GM18907 (cell line): ENCODE measurements around the gene SELENON.

Source experiments
- ATAC-seq: cut with Tn5 transposase; IDR thresholded peaks from one replicate; pipeline ENCODE4 v1.9.1; 2021; ENCODE audit warnings: mild to moderate bottlenecking, moderate library complexity; ENCODE audit not compliant: unreplicated experiment

Gene SELENON

GRCh38 chr1:25770541-25771220, 29.3 kb upstream of the SELENON start:
- ATAC-seq, result no peak

GRCh38 chr1:25771221-25772114, 28.5 kb upstream of the SELENON start:
- no peak for ATAC-seq

- no peak for ATAC-seq
These were observed 27.8 kb upstream of the SELENON start for GRCh38 chr1:25772164-25772563.

- no peak for ATAC-seq
These were observed 27.2 kb upstream of the SELENON start for GRCh38 chr1:25772692-25773245.

- ATAC-seq, result no peak
These were observed 26.4 kb upstream of the SELENON start for GRCh38 chr1:25773441-25774125.

- ATAC-seq, result no peak
These were observed 25.7 kb upstream of the SELENON start for GRCh38 chr1:25774206-25774803.

GRCh38 chr1:25774921-25775771, 24.8 kb upstream of the SELENON start:
- ATAC-seq, result no peak

GRCh38 chr1:25779388-25779787, 20.6 kb upstream of the SELENON start:
- ATAC-seq, result no peak

- no peak for ATAC-seq
These were observed 20.1 kb upstream of the SELENON start for GRCh38 chr1:25779894-25780293.

- ATAC-seq, result no peak
These were observed 19.5 kb upstream of the SELENON start for GRCh38 chr1:25780318-25781129.

GRCh38 chr1:25781130-25781433, 18.9 kb upstream of the SELENON start:
- ATAC-seq, result no peak

GRCh38 chr1:25782608-25783201, 17.3 kb upstream of the SELENON start:
- no peak for ATAC-seq

GRCh38 chr1:25784575-25785051, 15.4 kb upstream of the SELENON start:
- ATAC-seq, result no peak

- no peak for ATAC-seq
These were observed 14.5 kb upstream of the SELENON start for GRCh38 chr1:25785333-25786067.

GRCh38 chr1:25786887-25787759, 12.9 kb upstream of the SELENON start:
- no peak for ATAC-seq

GRCh38 chr1:25787760-25788166, 12.2 kb upstream of the SELENON start:
- ATAC-seq, result no peak

GRCh38 chr1:25790472-25790871, 9.5 kb upstream of the SELENON start:
- no peak for ATAC-seq
